OCI-M2 (cell line): Measurements from ENCODE around the gene ENOSF1.

Source experiments
- DNase-seq: peaks from one replicate; lab custom pipeline; 2025; ENCODE audit not compliant: unreplicated experiment; lab: John Stamatoyannopoulos, UW

Gene ENOSF1

DNA sequence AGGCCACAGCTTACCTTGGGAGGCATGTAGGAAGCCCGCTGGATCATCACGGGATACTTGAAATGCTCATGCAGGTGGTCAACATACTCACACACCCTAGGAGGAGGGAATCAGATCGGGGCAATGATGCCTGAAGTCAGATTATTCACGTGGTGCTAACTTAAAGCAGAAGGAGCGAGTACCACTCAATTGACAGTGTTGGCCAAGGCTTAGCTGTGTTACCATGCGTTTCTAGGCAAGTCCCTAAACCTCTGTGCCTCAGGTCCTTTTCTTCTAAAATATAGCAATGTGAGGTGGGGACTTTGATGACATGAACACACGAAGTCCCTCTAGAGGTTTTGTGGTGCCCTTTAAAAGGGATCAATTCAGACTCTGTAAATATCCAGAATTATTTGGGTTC, 37.1 kb downstream of the ENOSF1 start:
- no peak for DNase-seq

DNA sequence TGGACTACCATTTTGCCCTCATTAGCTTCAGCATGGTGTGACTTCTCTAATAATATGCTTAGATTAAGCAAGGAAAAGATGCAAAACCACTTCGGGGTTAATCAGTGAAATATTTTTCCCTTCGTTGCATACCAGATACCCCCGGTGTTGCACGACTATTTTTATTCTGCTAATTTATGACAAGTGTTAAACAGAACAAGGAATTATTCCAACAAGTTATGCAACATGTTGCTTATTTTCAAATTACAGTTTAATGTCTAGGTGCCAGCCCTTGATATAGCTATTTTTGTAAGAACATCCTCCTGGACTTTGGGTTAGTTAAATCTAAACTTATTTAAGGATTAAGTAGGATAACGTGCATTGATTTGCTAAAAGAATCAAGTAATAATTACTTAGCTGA, 38.7 kb downstream of the ENOSF1 start:
- DNase-seq = no peak

DNA sequence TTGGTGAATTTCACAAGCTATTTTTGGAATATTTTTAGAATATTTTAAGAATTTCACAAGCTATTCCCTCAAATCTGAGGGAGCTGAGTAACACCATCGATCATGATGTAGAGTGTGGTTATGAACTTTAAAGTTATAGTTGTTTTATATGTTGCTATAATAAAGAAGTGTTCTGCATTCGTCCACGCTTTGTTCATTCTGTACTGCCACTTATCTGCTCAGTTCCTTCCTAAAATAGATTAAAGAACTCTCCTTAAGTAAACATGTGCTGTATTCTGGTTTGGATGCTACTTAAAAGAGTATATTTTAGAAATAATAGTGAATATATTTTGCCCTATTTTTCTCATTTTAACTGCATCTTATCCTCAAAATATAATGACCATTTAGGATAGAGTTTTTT, 39.1 kb downstream of the ENOSF1 start:
- no peak for DNase-seq

DNA sequence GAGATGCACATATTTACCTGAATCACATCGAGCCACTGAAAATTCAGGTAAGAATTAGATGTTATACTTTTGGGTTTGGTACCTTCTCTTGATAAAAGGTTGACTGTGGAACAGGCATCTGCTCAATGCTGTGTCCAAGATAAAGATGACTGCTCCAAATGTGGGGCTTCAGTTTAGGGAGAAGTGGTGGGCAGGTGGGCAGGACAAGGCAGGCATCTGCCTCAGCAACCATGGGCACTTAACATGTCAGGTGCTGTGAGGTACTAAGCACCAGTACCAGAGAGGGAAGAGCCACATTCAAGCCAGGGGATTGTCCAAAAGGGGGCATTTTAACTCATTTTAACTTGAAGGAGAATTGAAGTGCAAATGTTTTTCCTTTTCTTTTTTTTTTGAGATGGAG, 41.0 kb downstream of the ENOSF1 start:
- DNase-seq = no peak

DNA sequence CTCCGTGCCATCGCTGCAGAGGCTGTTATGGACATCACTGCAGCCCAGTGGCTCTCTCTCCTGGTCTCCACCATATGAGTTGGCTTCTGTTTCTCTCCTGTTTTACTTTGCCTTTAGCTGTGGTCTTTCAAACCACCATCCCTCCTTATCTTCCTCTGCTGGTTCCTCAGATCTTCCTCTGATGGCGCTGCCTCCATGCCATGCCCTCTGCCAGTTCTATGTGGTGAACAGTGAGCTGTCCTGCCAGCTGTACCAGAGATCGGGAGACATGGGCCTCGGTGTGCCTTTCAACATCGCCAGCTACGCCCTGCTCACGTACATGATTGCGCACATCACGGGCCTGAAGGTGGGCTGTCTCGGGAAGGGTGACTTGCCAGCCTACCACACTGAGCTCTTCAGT, 41.9 kb downstream of the ENOSF1 start:
- DNase-seq = no peak

DNA sequence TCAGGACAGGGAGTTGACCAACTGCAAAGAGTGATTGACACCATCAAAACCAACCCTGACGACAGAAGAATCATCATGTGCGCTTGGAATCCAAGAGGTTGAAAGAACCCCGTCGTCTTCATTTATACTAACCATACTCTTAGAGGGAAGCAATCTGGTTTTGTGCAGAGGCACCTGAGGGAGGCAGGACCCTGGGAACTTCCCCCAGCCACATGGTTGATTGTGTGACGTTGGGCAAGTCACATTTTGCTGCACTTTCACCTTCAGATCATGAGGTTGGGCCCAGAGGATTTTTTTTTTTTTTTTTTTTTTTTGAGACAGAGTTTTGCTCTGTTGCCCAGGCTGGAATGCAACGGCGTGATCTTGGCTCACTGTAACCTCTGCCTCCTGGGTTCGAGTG, 43.4 kb downstream of the ENOSF1 start:
- no peak for DNase-seq

DNA sequence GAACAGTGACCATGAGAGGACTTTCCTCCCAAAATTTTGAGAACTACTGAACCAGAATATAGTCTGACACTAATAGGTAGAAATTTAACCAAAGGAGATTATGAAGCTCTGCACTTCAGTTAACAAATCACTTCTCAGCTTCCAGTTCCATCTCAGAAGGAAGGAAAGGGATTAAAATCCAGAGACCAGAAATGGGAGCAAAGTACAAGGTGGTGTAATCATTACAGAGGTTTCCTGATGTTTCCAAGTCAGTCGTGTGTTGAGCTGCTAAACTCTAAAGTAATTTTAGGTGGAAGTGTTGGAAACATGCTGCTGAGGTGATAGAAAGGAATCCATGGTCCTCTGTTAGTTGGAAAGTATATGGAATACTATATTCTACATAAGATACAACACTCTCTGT, 44.2 kb downstream of the ENOSF1 start:
- DNase-seq = no peak

DNA sequence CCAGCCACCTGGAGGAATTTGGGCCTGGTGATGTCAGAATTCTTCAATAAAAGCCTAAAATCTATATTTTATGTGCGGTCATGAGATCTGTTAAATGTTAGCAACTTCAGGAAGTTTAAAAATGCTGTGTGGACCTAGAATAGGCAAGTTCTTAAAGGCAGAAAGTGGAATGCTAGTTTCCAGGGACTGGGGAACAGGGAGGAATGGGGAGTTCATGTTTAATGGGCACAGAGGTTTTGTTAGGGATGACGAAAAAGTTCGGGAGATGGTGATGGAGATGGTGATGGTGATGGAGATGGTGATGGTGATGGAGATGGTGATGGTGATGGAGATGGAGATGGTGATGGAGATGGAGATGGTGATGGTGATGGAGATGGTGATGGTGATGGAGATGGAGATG, 45.8 kb downstream of the ENOSF1 start:
- DNase-seq = no peak

DNA sequence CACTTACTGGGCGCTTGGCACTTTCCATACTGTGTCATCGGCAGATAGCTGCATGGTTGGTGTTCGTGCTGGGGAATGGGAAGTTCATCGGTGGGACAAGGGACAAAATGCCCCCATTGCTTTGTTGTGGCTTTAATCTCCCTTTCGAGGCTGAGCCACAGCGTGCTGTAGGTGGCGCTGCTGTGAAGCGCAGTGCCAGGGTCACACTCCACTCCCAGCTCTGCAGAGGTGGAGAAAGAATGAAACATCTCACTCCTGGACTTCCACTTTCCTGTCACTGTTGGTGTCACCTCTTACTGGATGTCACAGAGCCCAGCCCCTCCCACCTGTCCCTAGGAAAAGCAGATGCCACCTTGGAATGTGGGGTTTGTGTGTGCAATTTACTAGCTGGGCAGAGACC, 46.3 kb downstream of the ENOSF1 start:
- no peak for DNase-seq

DNA sequence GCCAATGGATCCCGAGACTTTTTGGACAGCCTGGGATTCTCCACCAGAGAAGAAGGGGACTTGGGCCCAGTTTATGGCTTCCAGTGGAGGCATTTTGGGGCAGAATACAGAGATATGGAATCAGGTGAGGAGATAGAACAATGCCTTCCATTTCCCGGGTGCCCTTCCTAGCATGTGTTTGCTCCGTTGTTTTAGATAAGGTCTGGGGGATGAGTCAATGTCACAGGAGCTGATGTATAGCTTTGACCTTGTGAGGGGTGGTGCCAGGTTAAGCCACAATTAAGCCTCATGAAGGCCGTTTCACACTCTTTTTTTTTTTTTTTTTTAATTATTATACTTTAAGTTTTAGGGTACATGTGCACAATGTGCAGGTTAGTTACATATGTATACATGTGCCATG, 50.2 kb downstream of the ENOSF1 start:
- no peak for DNase-seq

DNA sequence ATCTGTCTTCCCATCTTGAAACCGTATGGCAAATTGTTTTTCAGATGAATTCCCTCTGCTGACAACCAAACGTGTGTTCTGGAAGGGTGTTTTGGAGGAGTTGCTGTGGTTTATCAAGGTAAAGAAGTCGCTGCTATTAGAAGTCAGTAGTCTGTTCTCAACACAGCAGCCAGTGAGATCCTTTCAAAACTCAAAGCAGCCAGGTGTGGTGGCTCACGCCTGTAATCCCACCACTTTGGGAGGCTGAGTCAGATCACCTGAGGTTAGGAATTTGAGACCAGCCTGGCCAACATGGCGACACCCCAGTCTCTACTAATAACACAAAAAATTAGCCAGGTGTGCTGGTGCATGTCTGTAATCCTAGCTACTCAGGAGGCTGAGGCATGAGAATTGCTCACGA, 52.8 kb downstream of the ENOSF1 start:
- DNase-seq = no peak

DNA sequence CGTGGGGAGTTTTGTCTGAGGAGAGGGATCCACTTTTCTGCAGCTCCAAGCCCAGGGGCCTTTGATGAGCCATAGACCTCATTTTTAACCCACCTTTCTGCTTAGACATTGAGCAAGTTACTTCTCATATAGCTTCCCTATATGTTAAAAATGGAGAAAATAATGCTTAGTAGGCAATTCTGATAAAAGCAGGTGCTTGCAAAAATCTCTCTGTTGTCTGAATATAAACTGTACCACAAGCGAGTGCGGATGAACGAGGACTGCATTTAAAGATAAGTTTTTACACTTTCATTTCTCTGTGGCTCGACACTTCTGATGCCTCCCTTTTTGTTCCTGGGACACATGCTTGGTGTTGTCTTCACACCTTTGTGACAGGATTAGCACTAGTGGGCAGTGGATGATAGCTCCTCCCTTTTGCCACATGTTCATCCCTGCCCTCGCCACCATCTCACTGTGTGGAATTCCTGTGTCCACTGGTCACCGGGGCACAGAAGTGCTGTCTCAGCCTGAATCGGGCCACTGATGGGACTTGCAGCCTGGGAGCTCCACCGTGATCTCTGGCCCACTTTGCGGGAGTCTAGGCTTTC, 53.4 kb downstream of the ENOSF1 start:
- no peak for DNase-seq

DNA sequence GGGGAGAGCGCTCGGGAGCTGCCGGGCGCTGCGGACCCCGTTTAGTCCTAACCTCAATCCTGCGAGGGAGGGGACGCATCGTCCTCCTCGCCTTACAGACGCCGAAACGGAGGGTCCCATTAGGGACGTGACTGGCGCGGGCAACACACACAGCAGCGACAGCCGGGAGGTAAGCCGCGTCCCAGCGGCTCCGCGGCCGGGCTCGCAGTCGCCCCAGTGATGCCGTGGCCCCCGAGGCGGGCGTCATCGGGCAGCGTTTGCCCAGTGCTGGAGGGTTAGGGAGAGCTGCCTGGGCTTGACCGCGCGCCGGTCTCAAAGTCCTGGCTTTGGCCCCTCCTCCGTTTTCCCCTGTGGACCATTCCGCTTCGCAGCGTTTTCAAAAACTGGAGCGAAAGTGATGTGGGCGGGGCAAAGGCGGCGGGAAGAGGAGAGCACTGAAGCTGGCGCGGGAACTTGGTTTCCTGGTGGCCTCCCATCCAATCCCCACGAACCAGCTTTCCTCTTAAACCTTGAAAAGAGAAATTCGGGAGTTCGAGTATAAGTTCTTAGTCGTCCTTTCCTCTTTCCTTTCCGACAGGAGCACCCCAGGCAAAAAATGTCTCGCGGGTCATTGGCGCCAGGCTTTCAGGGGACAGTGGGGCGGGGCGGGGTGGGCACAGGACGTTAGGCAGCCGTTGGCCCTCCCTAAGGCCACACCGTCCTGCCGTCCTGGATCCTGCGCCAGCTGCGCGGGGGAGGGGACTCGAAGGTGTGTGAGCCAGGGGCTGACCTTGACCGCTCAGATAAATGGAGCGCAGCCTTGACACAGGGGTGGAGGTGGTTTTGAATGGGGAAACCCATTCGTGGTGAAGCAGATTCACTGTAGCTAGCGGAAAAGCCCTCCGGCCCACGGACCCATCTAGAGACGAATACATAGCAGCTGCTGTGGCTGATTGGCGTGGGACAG, 54.2 kb downstream of the ENOSF1 start:
- peak; percentile 13 for DNase-seq

DNA sequence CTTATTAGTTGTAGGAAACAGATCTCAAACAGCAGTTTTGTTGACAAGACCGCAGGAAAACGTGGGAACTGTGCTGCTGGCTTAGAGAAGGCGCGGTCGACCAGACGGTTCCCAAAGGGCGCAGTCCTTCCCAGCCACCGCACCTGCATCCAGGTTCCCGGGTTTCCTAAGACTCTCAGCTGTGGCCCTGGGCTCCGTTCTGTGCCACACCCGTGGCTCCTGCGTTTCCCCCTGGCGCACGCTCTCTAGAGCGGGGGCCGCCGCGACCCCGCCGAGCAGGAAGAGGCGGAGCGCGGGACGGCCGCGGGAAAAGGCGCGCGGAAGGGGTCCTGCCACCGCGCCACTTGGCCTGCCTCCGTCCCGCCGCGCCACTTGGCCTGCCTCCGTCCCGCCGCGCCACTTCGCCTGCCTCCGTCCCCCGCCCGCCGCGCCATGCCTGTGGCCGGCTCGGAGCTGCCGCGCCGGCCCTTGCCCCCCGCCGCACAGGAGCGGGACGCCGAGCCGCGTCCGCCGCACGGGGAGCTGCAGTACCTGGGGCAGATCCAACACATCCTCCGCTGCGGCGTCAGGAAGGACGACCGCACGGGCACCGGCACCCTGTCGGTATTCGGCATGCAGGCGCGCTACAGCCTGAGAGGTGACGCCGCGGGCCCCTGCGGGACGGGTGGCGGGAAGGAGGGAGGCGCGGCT, 55.0 kb downstream of the ENOSF1 start, which contains the start of gene TYMS:
Gene TYMS, plus strand, starts transcription at position 343 of the 690 bp plus-strand sequence. Its CDS starts 90 bp downstream, at position 433.
- DNase-seq = no peak

DNA sequence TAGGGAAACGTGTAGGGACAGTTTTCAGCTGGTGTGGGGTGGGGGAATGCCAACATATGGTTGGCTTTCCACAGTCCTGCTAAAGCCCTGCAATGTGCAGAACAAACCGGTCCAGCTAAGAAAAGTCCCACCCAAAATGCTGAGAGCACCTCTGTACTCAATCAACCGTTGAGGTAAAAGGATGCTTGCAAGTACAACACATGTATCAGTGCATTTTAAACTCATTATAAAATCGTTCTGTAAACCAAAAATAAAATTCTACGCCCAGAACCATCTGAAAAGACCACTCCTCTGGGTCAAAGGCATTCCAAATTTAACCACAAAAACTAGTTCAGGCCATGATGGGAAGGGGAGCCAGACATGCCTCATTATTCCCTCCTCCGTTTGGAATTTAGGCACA, 57.0 kb downstream of the ENOSF1 start:
- DNase-seq = no peak

DNA sequence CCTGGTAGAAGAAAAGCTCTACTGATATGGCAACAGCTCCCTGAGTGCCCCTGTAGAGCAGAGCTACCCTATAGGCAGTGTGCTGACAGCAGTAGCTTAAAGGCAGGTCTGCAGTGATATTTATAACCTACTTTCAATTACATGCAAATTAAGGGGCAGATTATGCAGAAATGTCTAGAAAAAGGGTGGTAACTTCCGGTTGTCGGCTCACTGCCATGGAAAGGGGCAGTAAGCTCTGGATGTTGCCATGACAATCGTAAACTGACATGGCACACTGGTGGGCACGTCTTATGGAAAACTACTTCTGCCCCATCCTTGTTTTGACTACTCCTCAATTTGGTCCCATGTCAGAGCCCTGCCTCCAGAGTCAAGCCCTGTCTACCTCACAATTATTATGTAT, 57.8 kb downstream of the ENOSF1 start:
- DNase-seq = no peak

DNA sequence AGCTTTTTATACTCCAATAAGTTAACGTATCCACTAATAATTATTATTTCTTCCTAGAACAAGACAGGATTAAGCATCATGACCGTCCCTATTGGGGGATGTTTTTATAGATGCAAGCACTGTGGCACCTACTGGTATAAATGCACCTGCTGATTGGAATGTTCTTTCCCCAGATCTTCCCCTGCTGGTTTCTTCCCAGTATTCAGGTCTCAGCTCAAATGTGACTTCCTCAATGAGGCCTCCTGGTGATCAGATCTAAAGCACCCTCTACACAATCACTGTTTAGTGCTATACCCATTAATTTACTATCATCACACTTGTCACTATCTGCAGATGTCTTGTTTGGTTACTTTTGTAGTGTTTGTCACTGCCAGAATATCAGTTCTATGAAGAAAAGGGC, 58.9 kb downstream of the ENOSF1 start:
- no peak for DNase-seq

DNA sequence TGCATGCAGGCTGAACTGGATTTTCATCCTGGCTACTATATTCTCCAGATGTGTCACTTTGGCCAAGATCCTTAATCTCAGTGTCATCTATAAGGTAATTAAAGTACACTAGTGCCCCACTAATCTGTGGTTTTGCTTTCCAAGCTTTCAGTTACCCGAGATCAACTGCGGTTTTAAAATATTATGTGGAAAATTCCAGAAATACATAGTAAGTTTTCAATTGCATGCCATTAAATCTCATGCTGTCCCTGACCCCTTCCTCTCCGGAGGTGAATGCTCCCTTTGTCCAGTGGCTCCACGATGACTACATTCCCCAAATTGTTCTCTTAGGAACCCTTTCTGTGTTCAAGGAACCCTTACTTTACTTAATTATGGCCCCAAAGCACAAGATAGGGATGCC, 60.3 kb downstream of the ENOSF1 start:
- no peak for DNase-seq

DNA sequence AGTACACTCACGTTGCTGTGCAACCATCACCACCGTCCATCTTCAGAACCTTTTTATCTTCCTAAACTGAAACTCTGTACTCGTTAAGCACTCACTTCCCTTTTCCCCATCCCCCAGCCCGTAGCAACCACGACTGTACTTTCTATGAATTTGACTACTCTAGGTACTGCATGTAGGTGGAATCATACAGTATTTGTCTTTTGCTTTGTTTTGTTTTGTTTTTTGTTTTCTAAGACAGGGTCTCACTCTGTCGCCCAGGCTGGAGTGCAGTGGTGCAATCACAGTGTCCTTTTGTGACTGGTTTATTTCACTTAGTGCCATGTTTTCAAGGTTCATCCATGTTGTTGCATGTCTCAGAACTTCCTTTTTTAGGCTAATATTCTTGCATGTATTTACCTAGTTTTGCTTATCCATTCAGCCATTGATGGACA, 62.0 kb downstream of the ENOSF1 start:
- DNase-seq = no peak

DNA sequence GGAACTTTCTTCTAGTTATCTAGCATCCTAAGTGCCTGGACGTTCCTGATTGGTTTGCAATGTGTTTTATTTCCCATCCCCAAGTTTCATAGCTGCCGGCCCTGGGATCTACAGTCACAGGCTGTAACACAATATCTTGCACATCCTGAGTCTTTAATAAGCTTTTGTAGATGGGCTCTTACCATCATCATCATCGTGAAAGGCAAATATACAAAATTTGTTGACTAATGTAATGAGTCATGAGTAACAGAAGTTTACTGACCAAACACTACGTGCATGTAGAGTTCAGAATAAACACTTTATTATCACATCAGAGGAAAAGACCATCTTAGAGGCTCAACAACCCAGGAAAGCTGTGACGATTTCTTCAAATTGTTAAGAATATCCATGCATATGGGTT, 63.1 kb downstream of the ENOSF1 start:
- DNase-seq = no peak

DNA sequence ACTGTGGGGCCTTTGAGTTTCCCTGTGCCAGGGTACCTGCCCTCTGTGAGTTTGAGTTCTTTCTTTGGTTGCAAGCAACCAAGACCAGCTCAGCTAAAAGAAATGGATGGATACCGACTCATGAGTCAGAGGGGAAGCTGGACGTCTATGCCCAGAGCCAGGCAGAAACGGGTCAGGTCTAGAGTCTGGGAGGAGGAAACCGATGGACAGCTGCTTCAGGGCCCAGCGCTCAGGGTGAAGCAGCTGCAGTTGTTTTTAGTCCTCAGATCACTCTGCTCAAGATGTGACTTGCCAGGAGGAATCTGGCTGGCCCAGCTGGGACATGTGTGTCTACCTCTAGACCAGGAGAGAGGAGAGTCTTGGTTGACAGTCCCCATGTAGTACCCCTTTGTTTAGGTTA, 65.1 kb downstream of the ENOSF1 start:
- no peak for DNase-seq
